ENCODE measurements around the gene MALRD1.

The MALRD1 gene

GRCh38 chr10:19699299-19699698, 650.7 kb downstream of the MALRD1 start:
- no peak for DNase-seq (ENCODE audit: low read depth, low spot score)
- TF ChIP-seq CTCF (IDR thresholded peaks at IDR 0.05; ENCODE audit: low read depth, low read length): no peak
- in situ Hi-C loops (cut with HindIII; ENCODE audit: low sequenced_read_pairs): no loop called here
- no peak overlapping the region for H3K4me3 ChIP-seq (ENCODE audit: low read depth, low read length)

- TF ChIP-seq CTCF (IDR thresholded peaks at IDR 0.05; ENCODE audit: low read depth, low read length): no peak
- H3K4me3 ChIP-seq (ENCODE audit: low read depth, low read length): no peak overlapping the region
- no peak for DNase-seq (ENCODE audit: low read depth, low spot score)
- in situ Hi-C loops (cut with HindIII; ENCODE audit: low sequenced_read_pairs): no loop called here
These were observed 652.9 kb downstream of the MALRD1 start for GRCh38 chr10:19701427-19702052.

- in situ Hi-C loops (cut with HindIII; ENCODE audit: low sequenced_read_pairs): no loop called here
- no peak for TF ChIP-seq CTCF (IDR thresholded peaks at IDR 0.05; ENCODE audit: low read depth, low read length)
- peak; percentile 69 for DNase-seq (ENCODE audit: low read depth, low spot score)
- H3K4me3 ChIP-seq (ENCODE audit: low read depth, low read length): no peak overlapping the region
These were observed 653.6 kb downstream of the MALRD1 start for GRCh38 chr10:19702215-19702614.

GRCh38 chr10:19704544-19704943, 655.9 kb downstream of the MALRD1 start:
- DNase-seq (ENCODE audit: low read depth, low spot score): no peak
- in situ Hi-C loops (cut with HindIII; ENCODE audit: low sequenced_read_pairs): no loop called here
- TF ChIP-seq CTCF (IDR thresholded peaks at IDR 0.05; ENCODE audit: low read depth, low read length): no peak
- no peak overlapping the region for H3K4me3 ChIP-seq (ENCODE audit: low read depth, low read length)

GRCh38 chr10:19705250-19705649, 656.6 kb downstream of the MALRD1 start:
- in situ Hi-C loops (cut with HindIII; ENCODE audit: low sequenced_read_pairs): no loop called here
- DNase-seq (ENCODE audit: low read depth, low spot score): no peak
- no peak overlapping the region for H3K4me3 ChIP-seq (ENCODE audit: low read depth, low read length)
- TF ChIP-seq CTCF (IDR thresholded peaks at IDR 0.05; ENCODE audit: low read depth, low read length): no peak

- TF ChIP-seq CTCF (IDR thresholded peaks at IDR 0.05; ENCODE audit: low read depth, low read length): no peak
- no peak overlapping the region for H3K4me3 ChIP-seq (ENCODE audit: low read depth, low read length)
- in situ Hi-C loops (cut with HindIII; ENCODE audit: low sequenced_read_pairs): no loop called here
- no peak for DNase-seq (ENCODE audit: low read depth, low spot score)
These were observed 658.3 kb downstream of the MALRD1 start for GRCh38 chr10:19706904-19707303.

Data from astrocyte of the spinal cord (primary cell).